ENCODE data around the gene A4GALT.
A peak's percentile ranks its signal among the peaks of the same experiment; 100 is the strongest.

GRCh38 chr22:42758931-42759629 lies 38.4 kb upstream of the A4GALT start:
- TF ChIP-seq CTCF (IDR thresholded peaks at IDR 0.05) (no peak), POLR2AphosphoS5 (IDR thresholded peaks at IDR 0.05) (no peak), POLR2A (IDR thresholded peaks at IDR 0.05) (peak in 1 of 4 donors; percentile 20), EP300 (IDR thresholded peaks at IDR 0.05) (no peak)
